ENCODE results near the gene PCGF2. TPM values are rescaled to one million over a fixed set of nuclear protein-coding genes. Genes with fewer than 3 reads are reported as not detected.

The PCGF2 gene
- total and polyA plus RNA-seq, 9 of the 15 experiments (the other 6 are each of a cell fraction or from before 2014, with no cell fraction given), result 1.3 to 33.4 (median 7.0) TPM

- TF ChIP-seq, protein P1, sequence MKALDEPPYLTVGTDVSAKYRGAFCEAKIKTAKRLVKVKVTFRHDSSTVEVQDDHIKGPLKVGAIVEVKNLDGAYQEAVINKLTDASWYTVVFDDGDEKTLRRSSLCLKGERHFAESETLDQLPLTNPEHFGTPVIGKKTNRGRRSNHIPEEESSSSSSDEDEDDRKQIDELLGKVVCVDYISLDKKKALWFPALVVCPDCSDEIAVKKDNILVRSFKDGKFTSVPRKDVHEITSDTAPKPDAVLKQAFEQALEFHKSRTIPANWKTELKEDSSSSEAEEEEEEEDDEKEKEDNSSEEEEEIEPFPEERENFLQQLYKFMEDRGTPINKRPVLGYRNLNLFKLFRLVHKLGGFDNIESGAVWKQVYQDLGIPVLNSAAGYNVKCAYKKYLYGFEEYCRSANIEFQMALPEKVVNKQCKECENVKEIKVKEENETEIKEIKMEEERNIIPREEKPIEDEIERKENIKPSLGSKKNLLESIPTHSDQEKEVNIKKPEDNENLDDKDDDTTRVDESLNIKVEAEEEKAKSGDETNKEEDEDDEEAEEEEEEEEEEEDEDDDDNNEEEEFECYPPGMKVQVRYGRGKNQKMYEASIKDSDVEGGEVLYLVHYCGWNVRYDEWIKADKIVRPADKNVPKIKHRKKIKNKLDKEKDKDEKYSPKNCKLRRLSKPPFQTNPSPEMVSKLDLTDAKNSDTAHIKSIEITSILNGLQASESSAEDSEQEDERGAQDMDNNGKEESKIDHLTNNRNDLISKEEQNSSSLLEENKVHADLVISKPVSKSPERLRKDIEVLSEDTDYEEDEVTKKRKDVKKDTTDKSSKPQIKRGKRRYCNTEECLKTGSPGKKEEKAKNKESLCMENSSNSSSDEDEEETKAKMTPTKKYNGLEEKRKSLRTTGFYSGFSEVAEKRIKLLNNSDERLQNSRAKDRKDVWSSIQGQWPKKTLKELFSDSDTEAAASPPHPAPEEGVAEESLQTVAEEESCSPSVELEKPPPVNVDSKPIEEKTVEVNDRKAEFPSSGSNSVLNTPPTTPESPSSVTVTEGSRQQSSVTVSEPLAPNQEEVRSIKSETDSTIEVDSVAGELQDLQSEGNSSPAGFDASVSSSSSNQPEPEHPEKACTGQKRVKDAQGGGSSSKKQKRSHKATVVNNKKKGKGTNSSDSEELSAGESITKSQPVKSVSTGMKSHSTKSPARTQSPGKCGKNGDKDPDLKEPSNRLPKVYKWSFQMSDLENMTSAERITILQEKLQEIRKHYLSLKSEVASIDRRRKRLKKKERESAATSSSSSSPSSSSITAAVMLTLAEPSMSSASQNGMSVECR (CRISPR knock-in tag; IDR thresholded peaks at IDR 0.05), result no peak; the same call in 1 of the 2 replicates
- TF ChIP-seq POU5F1 (IDR thresholded peaks at IDR 0.05; ENCODE audit: borderline replicate concordance, low read depth, low read length, partially characterized antibody) (no peak), RBBP5 (IDR thresholded peaks at IDR 0.05; ENCODE audit: borderline replicate concordance, insufficient read depth, low read length, poor library complexity, severe bottlenecking) (peak; percentile 60), BACH1 (tag; IDR thresholded peaks at IDR 0.05) (no peak), KAT8 (IDR thresholded peaks at IDR 0.05; ENCODE audit: low read depth) (no peak), BCL6 (CRISPR knock-in tag; IDR thresholded peaks at IDR 0.05) (no peak), TBP (optimal IDR thresholded peaks at IDR 0.05; ENCODE audit: low read depth, low read length) (no peak), ZNF282 (CRISPR knock-in tag; IDR thresholded peaks at IDR 0.05) (no peak), CBFB (CRISPR knock-in tag; IDR thresholded peaks at IDR 0.05) (no peak), ZBTB2 (IDR thresholded peaks at IDR 0.05) (no peak), NELFE (IDR thresholded peaks at IDR 0.05; ENCODE audit: insufficient read depth, insufficient read length) (no peak), RCOR1 (IDR thresholded peaks at IDR 0.05; ENCODE audit: borderline replicate concordance in 1 of 2, low read depth in 2 of 2, low read length in 2 of 2) (no peak; a peak in 1 of 4 replicates), ZNF263 (CRISPR knock-in tag; IDR thresholded peaks at IDR 0.05; ENCODE audit: borderline replicate concordance) (no peak), MYC (IDR thresholded peaks at IDR 0.05; ENCODE audit: low read depth, low read length) (peak; percentile 89), MYC (CRISPR knock-in tag; IDR thresholded peaks at IDR 0.05; ENCODE audit: borderline replicate concordance, low read depth) (no peak), KDM5B (IDR thresholded peaks at IDR 0.05; ENCODE audit: insufficient replicate concordance, low read depth, low read length) (no peak), ZKSCAN1 (IDR thresholded peaks at IDR 0.05; ENCODE audit: low read depth, low read length) (no peak)
- TF ChIP-seq, protein P2, sequence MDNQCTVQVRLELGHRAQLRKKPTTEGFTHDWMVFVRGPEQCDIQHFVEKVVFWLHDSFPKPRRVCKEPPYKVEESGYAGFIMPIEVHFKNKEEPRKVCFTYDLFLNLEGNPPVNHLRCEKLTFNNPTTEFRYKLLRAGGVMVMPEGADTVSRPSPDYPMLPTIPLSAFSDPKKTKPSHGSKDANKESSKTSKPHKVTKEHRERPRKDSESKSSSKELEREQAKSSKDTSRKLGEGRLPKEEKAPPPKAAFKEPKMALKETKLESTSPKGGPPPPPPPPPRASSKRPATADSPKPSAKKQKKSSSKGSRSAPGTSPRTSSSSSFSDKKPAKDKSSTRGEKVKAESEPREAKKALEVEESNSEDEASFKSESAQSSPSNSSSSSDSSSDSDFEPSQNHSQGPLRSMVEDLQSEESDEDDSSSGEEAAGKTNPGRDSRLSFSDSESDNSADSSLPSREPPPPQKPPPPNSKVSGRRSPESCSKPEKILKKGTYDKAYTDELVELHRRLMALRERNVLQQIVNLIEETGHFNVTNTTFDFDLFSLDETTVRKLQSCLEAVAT (IDR thresholded peaks at IDR 0.05), result no peak
- TF ChIP-seq, protein P3, sequence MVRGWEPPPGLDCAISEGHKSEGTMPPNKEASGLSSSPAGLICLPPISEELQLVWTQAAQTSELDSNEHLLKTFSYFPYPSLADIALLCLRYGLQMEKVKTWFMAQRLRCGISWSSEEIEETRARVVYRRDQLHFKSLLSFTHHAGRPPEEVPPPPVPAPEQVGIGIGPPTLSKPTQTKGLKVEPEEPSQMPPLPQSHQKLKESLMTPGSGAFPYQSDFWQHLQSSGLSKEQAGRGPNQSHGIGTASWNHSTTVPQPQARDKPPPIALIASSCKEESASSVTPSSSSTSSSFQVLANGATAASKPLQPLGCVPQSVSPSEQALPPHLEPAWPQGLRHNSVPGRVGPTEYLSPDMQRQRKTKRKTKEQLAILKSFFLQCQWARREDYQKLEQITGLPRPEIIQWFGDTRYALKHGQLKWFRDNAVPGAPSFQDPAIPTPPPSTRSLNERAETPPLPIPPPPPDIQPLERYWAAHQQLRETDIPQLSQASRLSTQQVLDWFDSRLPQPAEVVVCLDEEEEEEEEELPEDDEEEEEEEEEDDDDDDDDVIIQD (CRISPR knock-in tag; IDR thresholded peaks at IDR 0.05), result no peak
These were observed 18.1 kb downstream of the PCGF2 start, which contains the start of gene CISD3 (continued) for GRCh38 chr17:38729886-38730525.

All from K562 (cell line).